Ureter (tissue), 1 donor: ENCODE results near the gene OR13G1. TPM values are rescaled to one million over a fixed set of nuclear protein-coding genes. Genes with fewer than 3 reads are reported as not detected.
A peak's percentile ranks its signal among the peaks of the same experiment; 100 is the strongest.
"Not testable (repeated sequence)": the region's sequence is repeated elsewhere in the genome, so short reads cannot be mapped to it uniquely, and the experiment has no call there.

Experiments
- DNase-seq: peaks from one replicate; pipeline ENCODE4 v3.0.0-alpha.2; 2020; ENCODE audit warnings: low spot score
- total RNA-seq: library from RNA; stranded (reverse); gene quantifications from one replicate; pipeline ENCODE4 v1.2.4, GENCODE V29; 2023
- donor health status: DM: yes; HTN: yes; CAD: no.

OR13G1 gene, protein sequence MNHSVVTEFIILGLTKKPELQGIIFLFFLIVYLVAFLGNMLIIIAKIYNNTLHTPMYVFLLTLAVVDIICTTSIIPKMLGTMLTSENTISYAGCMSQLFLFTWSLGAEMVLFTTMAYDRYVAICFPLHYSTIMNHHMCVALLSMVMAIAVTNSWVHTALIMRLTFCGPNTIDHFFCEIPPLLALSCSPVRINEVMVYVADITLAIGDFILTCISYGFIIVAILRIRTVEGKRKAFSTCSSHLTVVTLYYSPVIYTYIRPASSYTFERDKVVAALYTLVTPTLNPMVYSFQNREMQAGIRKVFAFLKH
- total RNA-seq, result not detected

DNA sequence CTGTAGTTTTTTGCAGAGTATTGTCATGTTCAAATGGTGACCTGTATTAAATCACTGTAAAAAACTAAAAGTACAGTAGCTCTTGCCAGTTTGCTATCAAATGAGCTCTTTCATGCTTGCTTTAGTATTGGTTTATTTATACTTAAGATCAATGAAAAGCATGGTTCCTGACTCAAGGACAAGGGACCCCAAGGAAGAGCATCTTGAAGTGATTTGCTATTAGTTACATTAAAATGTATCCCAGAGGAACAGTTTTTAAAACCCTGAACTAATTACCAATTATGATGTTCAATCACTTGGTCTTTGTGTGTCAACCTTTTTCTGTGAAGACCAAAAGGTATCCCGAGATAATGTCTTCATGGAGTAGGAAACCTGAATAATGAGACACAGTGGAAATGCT, at the start of gene OR13G1:
TSS of gene OR13G1 (minus strand) at position 101 of the 400 bp plus-strand sequence. CDS start 6,698 bp downstream, outside the sequence.
- no peak for DNase-seq

DNA sequence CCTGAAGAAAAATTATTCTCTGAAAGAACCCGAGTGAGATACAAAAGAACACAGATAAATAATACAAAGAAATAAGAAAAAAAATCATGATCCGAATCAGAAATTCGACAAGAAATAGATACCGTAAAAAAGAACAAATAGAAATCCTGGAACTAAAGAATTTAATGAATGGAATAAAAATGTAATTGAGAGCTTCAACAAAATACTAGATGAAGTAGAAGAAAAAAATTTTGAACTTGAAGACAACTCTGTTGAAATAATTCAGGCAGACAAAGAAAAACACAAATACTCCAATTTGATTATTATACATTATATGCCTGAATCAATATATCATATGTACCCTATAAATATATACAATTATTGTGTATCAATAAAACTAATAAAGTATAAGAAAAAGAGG, 41.7 kb upstream of the OR13G1 start:
- no peak for DNase-seq

DNA sequence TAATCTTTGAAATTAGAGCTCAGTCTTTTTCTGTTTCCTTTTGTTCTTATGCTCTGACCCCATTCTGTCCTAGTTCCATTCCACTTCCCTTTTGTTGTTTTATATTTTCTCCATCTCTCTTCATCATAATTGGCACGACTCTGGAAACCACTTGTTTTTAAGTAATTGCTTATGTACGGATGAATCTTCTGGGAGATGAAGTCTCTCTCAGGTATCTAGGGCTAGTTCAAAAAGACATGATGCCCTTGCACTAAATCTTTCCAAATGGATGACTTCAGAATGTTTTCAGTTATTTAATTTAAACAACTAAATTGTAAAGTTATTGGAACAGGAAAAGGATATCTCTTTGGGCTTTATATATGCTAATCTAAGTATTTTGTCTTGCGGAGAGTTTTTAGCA, 37.0 kb upstream of the OR13G1 start, which contains the start of gene OR6F1:
TSS of gene OR6F1 (minus strand) at position 101 of the 400 bp plus-strand sequence. CDS start 3,891 bp downstream, outside the sequence.
- no peak for DNase-seq

DNA sequence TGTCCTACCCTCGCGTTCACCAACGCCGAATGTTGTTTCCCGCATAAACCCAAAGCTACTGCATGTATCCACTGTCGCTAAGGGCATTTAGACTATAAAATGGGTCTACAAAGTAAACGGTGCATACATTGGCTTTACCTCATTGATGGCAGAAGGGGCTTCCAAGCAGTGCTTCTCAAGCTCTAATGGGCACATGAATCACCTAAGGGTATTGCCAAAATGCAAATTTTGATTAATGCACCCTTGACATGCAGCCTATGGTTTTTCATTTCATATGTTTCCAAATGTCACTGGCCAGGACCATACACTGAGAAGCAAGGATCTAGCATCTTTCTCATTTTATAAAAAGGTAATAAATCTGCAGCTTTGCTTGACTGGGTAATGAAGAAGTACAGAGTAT, 34.2 kb upstream of the OR13G1 start:
- no peak for DNase-seq

DNA sequence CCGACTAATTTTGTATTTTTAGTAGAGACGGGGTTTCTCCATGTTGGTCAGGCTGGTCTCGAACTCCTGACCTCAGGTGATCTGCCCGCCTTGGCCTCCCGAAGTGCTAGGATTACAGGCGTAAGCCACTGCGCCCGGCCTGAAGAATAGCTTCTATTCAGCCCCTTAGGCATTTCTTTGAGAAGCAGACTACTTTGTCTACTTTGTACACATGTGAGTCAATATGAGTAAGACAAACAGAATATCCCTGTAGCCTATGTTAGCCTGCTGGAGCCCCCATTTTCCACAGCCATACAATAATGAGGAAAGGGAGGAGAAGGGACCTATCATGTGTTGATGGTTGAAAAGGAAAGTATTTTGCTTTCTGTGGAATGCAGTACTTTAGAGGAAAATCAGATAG, 31.1 kb upstream of the OR13G1 start:
- not testable (repeated sequence) for DNase-seq

DNA sequence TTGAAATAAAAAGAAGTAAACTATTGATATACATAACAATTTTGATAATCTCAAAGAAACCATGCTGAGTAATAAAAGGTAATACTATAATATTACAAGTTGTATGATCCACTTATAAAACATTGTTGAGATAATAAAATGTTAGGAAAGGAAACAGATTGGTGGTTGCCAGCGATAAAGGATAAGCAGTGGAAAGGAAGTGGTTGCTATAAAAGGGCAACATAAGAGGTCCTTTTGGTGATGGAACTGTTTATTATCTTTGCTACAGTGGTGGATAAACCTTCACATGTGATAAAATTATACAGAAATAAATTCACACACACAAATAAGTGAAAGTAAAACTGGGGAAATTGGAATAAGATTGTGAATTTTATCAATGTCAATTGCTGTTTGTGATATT, 21.8 kb upstream of the OR13G1 start:
- no peak for DNase-seq

DNA sequence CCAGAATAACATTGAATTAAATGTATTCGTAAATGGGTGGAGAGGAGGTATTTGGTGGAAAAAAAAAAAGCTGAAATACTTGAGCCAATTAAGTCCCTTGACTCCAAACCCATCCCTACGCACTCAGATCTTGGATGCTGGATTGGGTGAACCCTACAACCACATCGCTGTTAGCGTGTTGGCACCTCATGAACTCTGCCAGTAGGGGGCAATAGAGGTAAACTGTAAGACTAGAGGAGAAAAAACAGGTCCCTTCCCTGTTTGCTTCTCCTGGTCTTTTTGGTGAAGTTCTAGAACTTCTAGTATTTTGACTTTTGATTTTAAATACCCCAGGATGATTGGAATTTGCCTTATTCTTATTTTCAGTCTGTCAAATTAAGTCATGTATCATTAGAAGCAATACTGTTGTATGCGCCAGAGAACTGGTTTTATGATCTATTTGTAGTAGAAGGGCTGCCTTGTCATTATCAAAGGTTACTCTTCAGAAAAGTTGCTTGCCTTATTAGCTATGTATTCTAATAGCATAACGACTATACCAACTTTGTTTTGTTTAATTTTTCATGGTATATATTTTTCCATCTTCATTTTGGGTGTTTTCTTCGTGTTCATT, 1.9 kb upstream of the OR13G1 start:
- no peak for DNase-seq

DNA sequence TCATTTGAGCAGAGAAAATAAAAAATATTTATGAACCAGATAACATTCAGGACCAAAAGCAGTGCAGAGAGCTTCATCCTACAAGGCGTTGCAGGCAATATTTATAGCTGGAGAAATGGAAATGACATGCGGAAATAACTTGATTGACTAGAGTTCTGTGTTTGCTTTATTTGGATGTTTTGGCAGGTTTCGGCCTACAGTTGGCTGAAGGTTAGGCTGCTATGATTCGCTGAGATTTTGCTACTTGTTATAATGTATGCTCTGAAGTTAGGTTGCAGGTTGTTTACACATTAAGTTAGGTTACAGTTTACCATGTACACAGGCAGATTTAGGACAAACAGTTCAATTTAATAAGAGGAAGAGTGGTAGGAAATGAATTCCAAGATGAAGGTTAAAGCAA, 632 bp upstream of the OR13G1 start:
- DNase-seq, result no peak

DNA sequence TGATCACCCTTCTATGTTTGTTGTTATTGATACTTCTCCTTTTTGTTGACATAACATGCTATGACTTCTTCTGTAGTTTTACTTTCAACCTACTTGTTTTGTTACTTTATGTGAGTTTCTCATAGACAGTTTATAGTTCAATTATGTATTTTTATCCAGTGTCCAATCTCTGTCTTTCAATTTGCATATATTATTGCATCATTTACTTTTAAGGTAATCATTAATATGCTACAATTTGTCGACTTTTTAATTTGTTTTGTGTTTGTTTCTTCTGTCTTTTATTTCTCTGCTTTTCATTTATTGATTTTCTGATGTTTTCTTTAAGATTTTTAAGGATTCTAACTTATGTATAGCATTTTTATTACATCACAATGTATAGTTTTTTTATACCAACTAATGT, 10.3 kb downstream of the OR13G1 start:
- no peak for DNase-seq

DNA sequence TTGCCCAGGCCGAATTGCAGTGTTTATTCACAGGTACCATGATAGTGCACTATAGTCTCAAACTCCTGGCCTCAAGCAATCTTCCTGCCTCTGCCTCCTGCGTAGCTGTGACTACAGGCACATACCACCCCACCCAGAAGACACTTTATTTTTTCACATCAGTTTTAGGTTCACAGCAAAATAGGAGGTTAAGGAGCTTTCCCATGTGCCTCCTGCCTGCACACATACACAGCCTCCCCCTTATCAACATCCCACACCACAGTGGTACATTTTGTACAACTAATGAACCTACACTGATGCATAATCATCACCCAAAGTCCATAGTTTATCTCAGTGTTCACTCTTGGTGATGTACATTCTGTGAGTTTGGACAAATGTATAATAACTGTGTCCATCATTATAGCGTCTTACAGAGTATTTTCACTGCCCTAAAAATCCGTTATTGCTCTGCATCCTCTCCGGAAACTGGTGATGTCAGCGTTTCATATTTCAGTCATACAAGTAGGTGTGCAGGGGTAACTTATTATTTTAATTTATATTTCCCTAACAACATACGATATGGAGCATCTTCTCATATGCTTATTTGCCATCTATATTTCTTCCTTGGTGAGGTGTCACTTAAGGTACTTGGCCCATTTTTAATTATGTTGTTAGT, 23.2 kb downstream of the OR13G1 start:
- DNase-seq, result no peak

DNA sequence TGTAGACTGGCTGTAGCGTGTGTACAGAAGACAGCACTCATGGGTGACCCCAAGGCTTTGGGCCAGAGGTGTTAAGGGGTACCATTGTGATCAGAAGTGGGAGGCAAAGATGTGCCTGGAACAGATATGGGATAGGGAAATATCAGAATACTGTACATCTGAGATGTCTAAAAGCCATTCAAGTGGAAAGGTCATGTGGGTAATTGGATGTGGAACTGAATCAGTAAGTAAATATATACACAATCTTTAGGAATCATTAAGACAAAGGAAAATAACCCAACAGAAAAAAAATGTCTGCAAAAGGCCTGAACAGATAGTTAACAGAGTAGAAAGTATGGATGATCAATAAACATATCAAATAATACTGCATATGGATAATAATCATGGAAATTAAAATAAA, 26.5 kb downstream of the OR13G1 start:
- no peak for DNase-seq

DNA sequence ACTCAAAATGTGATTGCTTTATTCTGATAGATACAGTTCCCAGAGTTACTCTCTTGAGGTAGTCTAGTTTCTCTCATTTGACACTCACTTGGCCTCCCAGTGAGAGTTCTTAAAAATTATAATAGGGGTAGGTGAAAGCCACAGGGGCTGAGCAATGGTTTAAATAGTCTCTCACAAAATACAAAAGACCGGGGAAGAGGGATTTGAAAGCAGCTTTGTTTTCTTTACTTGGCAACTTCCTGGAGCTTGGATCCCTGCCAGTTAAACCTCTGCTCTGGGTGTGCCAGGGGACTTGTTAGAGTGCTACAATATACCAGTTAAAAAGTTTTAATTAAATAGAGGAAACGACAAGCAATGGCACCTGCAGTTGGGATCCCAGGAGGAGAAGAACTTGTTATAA, 31.7 kb downstream of the OR13G1 start:
- DNase-seq, result no peak

DNA sequence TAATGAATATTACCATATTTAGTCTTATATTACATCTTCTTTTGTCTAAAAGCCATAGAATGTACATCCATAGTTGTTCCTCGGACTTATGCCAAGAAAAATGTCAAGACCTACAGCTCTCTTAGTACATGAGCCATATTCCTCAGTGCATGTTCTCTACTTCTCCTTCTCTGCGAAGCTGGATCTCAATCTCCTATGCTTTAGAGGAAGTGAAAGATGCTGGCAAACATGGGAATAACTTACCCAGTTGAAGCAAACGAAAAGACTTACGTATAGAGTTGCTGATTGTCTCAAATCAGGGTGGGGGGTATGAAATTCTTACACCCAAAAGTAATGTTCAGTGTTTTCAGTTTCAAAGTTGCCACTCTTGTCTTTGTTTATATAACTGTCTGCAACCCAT, 32.7 kb downstream of the OR13G1 start:
- DNase-seq, result no peak

DNA sequence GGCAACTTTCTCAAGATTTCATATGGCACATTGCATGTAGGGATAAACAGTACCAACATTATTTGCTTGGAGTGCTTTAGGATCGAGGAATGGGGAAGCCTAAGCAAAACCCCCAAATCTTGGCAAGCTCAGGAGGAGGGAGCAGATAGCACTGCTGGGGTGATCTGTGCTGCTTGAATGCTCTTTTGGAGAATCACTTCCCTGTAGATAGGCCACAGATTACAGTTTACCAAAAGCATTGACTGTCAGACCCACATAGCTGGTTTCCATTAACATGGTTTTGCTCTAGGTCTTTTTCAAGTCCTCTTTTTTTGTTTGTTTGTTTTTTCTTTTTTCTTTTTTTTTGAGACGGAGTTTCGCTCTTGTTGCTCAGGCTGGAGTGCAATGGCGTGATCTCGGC, 36.8 kb downstream of the OR13G1 start:
- DNase-seq, result no peak

DNA sequence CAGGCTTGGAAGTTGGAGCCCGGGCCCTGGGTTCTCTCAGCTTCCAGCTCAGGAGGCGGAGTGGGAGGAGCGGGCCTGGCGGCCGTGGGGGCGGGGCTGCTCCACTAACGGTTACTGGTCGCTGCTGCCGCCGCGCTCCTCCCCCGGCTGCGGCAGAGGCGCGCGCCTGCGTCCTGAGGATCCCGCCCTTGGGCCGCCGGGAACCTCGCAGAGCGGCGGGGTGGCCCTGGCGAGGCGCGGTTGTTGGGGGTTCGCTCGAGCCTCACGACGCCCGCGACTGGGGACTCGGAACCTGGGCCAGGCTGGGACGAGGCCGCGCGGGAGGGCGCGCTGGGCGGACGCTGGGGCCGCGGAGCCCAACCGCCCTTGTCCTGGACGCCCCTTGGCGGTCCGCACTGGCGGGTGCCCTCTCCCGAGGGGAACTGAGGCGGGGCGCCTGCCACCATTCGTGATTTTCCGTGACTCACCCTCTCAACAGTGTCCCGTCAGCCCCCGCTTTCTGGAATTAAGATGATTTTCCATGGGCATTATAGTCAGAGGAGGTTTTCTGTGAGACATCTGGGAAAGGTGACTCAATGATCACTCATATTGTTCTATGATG, 40.1 kb downstream of the OR13G1 start:
- peak; percentile 59 for DNase-seq

DNA sequence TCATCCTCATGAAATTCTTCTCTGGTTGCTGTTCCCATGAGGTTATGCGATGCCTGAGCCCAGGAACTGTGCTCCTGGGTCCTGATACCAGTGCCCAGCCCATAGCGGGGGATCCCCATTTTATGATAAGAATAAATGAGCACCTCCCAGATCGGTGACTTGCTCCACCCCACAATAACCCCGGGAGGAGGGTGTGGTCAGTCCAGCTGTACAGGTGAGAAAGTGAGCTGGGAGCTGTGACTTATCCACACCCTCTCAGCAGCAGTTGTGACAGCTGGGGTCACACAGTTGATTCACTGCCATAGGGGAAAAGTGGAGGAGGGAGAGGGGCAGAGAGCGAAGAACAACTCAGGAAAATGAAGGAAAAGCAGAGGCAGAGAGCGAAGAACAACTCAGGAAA, 40.8 kb downstream of the OR13G1 start:
- no peak for DNase-seq

DNA sequence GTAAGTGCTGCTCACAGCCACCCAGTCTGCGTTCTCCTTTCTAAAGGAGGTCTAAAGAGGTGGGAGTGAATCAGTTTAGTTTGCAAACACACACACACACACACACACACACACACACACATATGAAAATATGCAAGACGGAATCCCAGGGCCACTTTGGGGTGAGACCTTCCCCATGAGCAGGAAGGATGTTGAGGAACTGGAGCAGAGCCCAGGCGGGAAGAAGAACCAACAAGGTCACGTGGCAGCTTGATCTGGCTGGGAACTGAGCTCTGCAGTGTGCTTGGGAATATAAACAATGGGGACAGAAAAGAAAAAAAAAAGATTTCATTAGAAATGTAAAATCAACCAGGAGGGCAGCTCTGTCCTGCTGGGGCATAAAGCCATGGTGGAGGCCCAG, 41.5 kb downstream of the OR13G1 start:
- no peak for DNase-seq

DNA sequence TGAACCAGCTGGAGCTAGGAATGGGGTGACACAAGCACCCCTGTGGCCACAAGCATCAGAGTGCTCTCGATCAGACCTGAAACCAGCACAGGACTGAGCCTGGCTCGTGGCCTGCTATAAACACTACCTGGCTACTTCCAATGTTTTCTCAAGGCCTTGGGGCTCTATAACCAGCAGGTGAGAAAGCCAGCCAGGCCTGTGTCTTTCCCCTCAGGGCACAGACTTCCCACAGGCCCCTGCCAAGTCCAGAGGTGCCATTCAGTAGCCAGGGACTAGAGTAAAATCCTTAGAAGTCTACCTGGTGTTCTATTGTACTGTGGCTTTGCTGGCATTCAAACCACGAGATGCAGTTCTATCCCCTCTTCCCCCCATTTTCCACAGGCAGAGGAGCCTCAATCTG, 51.6 kb downstream of the OR13G1 start:
- DNase-seq, result no peak
